GM19035 (cell line): Measurements from ENCODE around the gene SH2D1A.
"Not testable (repeated sequence)": the region's sequence is repeated elsewhere in the genome, so short reads cannot be mapped to it uniquely, and the experiment has no call there.

Source experiments
- ATAC-seq: cut with Tn5 transposase; IDR thresholded peaks from one replicate; pipeline ENCODE4 v1.9.1; 2021; ENCODE audit not compliant: unreplicated experiment

Gene SH2D1A

GRCh38 chrX:124348885-124349453 lies 2.6 kb downstream of the SH2D1A start:
- ATAC-seq, result no peak

DNA sequence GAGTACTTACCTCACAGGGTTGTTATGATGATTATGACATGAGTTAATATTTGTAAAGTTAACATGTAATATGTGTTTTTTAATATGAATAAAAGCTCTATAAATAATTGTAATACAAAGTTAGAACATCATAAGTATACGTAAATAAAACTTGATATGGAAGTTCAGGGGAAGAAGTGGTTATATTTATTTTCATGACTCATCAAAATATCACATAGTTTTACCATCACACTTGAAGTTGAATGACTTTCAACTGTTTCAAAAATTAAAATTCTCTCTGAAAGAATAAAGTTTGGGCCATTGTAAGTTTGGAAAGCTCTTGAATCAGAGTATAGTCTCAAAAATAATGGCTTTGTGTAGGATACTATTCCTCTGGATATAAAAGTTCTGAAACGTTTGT lies 8.3 kb downstream of the SH2D1A start:
- no peak for ATAC-seq

DNA sequence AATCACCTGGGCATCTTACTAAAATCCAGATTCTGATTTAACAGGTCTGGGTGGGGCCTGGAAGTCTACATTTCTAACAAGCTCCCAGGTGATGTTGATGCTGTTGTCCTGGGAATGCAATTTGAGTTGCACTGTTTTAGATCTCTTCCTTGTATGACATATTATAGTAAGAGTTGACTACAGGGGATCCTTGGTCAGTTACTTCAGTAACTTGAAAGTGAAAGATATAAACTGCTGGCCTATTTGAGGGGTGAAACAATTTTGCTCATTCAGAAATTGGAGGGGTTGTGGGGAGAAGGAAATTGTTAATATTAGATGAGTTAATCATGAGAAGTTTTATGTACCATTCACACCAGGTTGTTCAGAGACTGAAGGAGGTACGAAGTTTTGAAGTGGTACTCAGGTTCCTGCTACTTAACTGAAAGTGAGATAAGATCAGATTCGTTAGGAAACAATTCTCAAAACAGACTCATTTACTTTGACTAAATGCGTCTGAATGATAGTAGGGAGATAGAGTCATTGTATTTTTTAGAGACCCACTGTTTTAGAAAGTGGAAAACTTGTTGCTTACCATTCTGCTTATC lies 12.5 kb downstream of the SH2D1A start:
- no peak for ATAC-seq

DNA sequence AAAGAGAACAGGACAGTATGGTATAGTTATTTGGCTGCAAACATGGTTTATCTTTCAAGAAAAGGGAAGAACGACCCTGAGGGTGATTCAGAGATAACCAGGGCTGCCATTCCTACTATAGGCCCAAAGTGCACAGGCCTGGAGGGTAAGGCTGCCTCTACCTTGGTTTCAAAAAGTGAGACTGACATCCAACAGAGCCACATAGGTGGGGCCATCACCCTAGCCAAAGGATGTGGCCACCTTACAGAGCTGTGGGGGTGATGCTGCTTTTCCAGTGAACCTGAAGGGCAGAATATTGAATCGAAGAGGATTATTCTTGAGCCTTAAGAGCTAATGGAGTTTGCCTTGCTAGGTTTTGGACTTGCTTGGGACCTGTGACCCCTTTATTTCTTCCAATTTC lies 15.7 kb downstream of the SH2D1A start:
- no peak for ATAC-seq

DNA sequence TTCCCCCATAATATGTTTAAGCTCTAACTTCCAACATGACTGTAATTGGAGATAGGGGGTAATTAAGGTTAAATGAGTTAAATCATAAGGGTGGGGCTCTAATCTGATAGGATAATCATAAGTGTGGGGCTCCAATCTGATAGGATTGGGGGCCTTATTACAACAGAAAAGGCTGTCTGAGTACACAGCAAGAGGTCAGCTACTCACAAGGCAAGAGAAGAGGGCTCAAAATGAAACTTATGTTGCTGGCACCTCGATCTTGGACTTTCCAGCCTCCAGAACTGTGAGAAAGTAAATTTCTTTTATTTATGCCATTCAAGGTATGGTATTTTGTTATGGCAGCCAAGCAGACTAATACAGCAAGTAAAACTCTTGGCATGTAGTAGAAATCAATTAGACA lies 16.4 kb downstream of the SH2D1A start:
- ATAC-seq, result no peak

DNA sequence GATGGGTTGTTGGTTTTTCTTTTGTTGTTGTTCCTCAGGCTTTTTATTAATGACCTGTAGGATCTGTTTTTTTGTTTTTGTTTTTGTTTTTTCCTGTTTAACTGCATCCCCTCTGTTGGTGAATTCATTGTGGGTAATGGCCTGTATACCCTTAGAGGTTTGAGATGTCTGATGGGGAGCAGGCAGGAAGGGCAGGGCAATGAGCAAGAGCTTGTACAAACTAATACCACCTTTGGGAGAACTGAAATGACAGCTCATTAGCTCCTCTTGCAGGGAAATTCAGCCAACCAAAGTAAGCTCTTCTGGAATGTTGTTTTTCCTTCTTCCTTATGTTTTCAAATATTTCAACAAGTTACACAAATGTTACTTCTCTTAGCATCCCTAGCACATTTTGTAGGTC lies 23.4 kb downstream of the SH2D1A start:
- ATAC-seq, result no peak

DNA sequence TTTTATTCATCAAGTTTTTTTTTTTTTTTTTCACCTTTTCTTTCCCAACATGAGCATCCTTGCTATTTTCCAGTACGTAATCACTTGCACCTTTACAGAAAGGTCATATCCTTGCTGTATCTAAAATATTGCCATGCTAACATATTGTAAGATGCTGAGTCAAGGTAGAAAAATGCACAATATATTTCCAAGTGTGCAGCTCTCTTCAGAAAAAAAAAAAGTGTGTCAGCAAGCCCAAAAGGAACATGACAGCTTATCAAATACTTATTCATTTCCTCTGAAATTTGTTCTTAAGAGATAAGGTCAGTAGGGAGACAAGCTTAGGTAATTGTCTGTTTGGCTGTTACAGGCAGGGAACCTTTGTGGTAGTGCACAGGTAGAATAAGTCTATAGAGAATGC lies 27.0 kb downstream of the SH2D1A start:
- ATAC-seq, result no peak

GRCh38 chrX:124378643-124379042 lies 32.3 kb downstream of the SH2D1A start:
- ATAC-seq, result no peak

GRCh38 chrX:124383354-124383753 lies 37.0 kb downstream of the SH2D1A start:
- no peak for ATAC-seq

DNA sequence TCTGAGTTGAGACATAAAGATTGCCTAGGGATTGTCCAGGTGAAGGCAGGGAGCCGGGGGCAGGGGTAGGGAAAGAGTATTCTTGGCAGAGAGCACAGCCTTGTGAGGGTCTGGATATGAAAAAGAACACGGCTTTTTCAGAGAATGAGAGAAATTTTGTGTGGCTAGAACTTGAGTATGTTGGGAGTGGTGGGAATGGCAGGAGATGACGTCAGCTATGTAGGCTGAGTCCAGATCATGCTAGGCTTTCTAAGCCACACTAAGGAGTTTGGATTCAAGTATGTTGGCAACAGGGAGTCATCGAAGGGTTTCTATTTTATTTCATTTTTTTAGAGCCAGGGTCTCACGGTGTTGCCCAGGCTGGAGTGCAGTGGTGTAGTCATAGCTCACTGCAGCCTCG lies 40.0 kb downstream of the SH2D1A start:
- ATAC-seq, result no peak

DNA sequence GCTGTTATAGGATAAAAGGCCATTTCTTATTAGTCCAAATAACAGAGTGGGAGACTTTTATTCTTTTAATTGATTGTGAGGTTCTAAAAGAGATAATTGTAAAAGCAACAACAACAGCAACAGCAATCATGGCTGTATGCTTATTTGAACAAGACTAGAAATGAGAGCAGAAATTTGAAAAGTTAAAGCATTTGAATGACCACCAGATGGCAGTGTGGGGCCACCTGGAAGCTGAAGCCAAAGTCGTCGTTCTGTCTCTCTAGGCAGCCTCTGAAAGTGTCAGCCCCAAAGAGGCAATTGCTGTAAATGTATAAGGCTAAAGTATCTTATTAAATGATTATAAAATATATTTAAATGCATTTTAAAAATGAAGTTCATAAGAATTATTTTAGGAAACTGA lies 42.2 kb downstream of the SH2D1A start:
- ATAC-seq, result peak; percentile 65

- no peak for ATAC-seq
Measured at GRCh38 chrX:124392794-124393193, 46.4 kb downstream of the SH2D1A start.

DNA sequence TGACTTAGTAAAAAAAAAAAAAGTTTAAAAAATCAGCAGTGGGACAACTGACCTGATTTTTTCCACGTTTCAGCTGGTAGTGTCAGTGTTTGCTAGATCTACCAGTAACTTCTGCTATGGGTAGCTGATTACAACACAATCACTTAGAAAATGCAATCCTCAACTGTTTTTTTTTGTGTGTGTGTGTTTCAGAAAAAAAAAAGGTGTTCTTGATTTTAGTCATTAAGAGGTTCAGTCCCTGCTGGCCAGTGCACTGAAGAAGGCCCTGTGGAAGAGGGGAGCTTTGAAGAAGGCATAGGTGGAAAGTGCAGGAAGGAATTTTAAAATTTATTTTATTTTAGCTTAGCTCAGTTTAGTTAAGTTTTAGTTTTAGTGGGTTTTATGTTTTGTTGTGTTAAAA lies 46.9 kb downstream of the SH2D1A start:
- no peak for ATAC-seq

DNA sequence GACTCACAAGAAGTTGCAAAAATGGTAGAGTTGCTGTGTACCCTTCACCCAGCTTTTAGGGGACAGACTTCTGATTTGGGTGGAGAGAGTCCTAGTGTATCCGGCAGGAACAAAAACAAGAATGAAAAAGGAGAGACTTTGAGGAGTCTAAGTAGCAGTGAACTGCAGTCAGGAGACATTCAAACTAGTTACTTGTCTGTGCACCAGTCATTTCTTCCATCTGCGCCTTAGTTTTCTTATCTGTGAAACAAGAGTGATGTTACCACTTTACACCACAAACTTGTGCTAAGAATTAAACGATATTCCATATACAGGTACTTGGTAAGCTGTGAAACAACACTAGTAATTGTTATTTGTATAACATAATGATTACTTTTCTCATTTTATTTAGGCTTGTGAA lies 47.3 kb downstream of the SH2D1A start:
- no peak for ATAC-seq

DNA sequence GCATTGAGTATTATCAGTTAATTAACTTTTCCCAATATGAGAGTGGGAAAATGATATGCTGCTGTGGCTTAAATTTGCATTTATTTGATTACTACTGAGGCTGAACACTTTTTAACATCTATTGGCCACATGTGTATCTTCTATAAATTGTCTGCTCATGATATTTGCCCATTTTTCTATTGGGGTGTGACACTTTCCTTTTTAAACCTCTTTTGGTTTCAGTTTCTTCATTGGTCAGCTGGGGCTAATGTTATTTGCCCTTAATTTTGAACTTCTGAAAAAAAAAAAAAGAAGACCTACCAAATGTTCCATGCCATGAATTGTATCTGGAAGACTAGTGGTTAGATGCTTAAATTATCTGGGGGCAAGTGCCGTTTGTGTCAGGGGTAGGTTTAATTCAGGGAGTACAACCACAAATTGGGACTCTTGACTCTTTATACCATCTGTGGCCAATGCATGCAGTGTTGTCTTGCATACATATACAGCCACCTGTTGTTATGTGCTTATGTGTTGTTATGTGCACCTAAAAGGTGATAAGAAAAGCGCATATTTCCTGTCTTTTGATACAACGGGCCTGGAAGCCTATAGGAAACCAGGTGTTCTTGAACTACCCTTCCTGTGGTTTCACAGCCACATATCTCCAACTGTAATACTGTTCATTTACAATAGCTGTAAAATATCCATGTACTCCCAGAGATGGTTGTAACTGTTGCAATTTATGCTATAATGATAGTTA lies 49.0 kb downstream of the SH2D1A start:
- peak; percentile 57 for ATAC-seq

GRCh38 chrX:124401696-124402095 lies 55.3 kb downstream of the SH2D1A start:
- ATAC-seq, result no peak

GRCh38 chrX:124405868-124406267 lies 59.5 kb downstream of the SH2D1A start:
- no peak for ATAC-seq

- peak; percentile 93 for ATAC-seq
Measured at GRCh38 chrX:124406294-124407014, 60.1 kb downstream of the SH2D1A start.

- ATAC-seq, result no peak
Measured at GRCh38 chrX:124407226-124407625, 60.9 kb downstream of the SH2D1A start.

GRCh38 chrX:124408380-124408779 lies 62.0 kb downstream of the SH2D1A start:
- ATAC-seq, result not testable (repeated sequence)

- ATAC-seq, result no peak
Measured at GRCh38 chrX:124413244-124413643, 66.9 kb downstream of the SH2D1A start.

GRCh38 chrX:124414281-124414680 lies 67.9 kb downstream of the SH2D1A start:
- no peak for ATAC-seq
